C4-2B (cell line): ENCODE data around the gene TEX14.

Source experiments
- CTCF ChIP-seq: fragments of 450-650 bp; conservative IDR thresholded peaks from 2 replicates; pipeline ENCODE4 v1.5.1; 2017; ENCODE audit warnings: mild to moderate bottlenecking
- ZFX ChIP-seq: fragments of 450-650 bp; IDR thresholded peaks from 2 replicates; pipeline ENCODE4 v1.6.1; 2017

DNA sequence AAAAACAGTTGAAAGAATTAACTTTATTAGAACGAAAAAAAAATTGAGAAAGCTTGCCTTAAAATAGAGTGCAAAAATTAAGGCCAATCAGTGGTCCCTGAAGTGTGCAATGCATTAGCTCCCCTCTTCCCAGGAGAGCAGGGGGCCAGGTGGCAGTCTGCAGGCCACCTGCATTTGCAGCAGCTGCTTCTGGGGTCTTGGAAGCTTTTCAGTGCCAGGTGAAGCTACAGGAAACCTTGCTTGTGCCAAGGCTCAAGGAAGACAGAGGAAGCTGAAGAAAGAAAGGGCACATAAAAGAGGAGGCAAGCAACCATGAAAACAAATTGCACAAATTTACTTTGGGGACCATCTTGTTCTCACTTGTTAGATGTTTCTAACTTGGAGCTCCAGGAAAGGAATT is 126.9 kb downstream of the TEX14 start:
- TF ChIP-seq CTCF: no peak
- no peak for TF ChIP-seq ZFX
